ENCODE results near the gene ADGRL2. TPM values are rescaled to one million over a fixed set of nuclear protein-coding genes. Genes with fewer than 3 reads are reported as not detected.

Gene ADGRL2
- total and polyA plus RNA-seq, 2 of the 4 experiments (the other 2 are of a cell fraction) = 17.0 to 42.7 TPM

DNA sequence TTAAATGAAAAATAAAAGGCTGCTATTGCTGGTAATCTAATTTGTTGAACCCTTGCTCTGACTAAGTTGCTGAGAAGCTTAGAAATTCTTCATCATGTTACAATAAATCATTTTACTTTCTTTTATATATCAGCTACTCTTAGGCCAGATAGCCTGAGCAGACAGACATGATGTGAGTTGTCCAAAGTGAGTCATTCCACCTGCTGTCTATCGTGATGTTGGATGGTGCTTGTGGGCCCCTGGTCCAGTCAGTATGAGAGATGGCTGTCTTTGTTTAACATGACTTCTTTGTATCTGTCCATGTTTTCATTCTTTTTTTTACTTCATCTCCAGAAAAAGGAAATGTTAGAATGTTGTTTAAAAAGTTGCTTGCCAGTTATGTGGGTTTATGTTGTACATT lies 188.8 kb downstream of the ADGRL2 start:
- TF ChIP-seq, protein P1, sequence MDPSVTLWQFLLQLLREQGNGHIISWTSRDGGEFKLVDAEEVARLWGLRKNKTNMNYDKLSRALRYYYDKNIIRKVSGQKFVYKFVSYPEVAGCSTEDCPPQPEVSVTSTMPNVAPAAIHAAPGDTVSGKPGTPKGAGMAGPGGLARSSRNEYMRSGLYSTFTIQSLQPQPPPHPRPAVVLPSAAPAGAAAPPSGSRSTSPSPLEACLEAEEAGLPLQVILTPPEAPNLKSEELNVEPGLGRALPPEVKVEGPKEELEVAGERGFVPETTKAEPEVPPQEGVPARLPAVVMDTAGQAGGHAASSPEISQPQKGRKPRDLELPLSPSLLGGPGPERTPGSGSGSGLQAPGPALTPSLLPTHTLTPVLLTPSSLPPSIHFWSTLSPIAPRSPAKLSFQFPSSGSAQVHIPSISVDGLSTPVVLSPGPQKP (IDR thresholded peaks at IDR 0.05; ENCODE audit: borderline replicate concordance, low read depth, low read length) = no peak
- no peak for TF ChIP-seq MAFK (IDR thresholded peaks at IDR 0.05; ENCODE audit: low read depth, low read length)
- TF ChIP-seq CEBPB (IDR thresholded peaks at IDR 0.05; ENCODE audit: low read depth, low read length) = no peak
- TF ChIP-seq, protein P2, sequence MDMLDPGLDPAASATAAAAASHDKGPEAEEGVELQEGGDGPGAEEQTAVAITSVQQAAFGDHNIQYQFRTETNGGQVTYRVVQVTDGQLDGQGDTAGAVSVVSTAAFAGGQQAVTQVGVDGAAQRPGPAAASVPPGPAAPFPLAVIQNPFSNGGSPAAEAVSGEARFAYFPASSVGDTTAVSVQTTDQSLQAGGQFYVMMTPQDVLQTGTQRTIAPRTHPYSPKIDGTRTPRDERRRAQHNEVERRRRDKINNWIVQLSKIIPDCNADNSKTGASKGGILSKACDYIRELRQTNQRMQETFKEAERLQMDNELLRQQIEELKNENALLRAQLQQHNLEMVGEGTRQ (IDR thresholded peaks at IDR 0.05; ENCODE audit: low read depth, low read length) = no peak
- TF ChIP-seq MXI1 (IDR thresholded peaks at IDR 0.05; ENCODE audit: borderline replicate concordance, low read depth, low read length) = no peak
- no peak for TF ChIP-seq FOS (IDR thresholded peaks at IDR 0.05; ENCODE audit: low read depth, low read length)
- TF ChIP-seq RAD21 (IDR thresholded peaks at IDR 0.05; ENCODE audit: low read length) = no peak
- TF ChIP-seq, protein P3, sequence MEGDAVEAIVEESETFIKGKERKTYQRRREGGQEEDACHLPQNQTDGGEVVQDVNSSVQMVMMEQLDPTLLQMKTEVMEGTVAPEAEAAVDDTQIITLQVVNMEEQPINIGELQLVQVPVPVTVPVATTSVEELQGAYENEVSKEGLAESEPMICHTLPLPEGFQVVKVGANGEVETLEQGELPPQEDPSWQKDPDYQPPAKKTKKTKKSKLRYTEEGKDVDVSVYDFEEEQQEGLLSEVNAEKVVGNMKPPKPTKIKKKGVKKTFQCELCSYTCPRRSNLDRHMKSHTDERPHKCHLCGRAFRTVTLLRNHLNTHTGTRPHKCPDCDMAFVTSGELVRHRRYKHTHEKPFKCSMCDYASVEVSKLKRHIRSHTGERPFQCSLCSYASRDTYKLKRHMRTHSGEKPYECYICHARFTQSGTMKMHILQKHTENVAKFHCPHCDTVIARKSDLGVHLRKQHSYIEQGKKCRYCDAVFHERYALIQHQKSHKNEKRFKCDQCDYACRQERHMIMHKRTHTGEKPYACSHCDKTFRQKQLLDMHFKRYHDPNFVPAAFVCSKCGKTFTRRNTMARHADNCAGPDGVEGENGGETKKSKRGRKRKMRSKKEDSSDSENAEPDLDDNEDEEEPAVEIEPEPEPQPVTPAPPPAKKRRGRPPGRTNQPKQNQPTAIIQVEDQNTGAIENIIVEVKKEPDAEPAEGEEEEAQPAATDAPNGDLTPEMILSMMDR (conservative IDR thresholded peaks at IDR 0.05; ENCODE audit: low read depth, low read length) = no peak
- no peak for TF ChIP-seq SMC3 (IDR thresholded peaks at IDR 0.05; ENCODE audit: low read depth, low read length)
- TF ChIP-seq RFX5 (IDR thresholded peaks at IDR 0.05; ENCODE audit: low read depth, low read length) = no peak
- no peak for TF ChIP-seq MAZ (IDR thresholded peaks at IDR 0.05; ENCODE audit: borderline replicate concordance, low read depth, low read length)
- TF ChIP-seq RCOR1 (IDR thresholded peaks at IDR 0.05; ENCODE audit: insufficient replicate concordance, low read length) = no peak
- no peak for TF ChIP-seq NFE2L2 (IDR thresholded peaks at IDR 0.05; ENCODE audit: low read depth, low read length)
- TF ChIP-seq CHD1 (IDR thresholded peaks at IDR 0.05; ENCODE audit: low read depth, low read length) = no peak
- TF ChIP-seq POLR2A (IDR thresholded peaks at IDR 0.05; ENCODE audit: low read depth, low read length) = no peak
- H2BK15ac ChIP-seq (ENCODE audit: low read depth, low read length) = no peak overlapping the region
- H4K91ac ChIP-seq (ENCODE audit: insufficient read depth, low read depth, low read length) = no peak overlapping the region
- no peak overlapping the region for H3K9ac ChIP-seq (ENCODE audit: low read depth, low read length)
- intact Hi-C loops (cut with micrococcal nuclease) (no loop called here), in situ Hi-C loops (cut with MboI; ENCODE audit: low sequenced_read_pairs) (no loop called here), dilution Hi-C loops (cut with HindIII; ENCODE audit: low sequenced_read_pairs, unreplicated experiment) (no loop called here)
- H3K79me1 ChIP-seq (ENCODE audit: low read depth in 1 of 2, low read length in 2 of 2) = no peaks in the 10 kb centered on the region
- no peak overlapping the region for H3K56ac ChIP-seq (ENCODE audit: extremely low read depth, insufficient read depth, low read length)
- no peaks in the 10 kb centered on the region for H3K9me1 ChIP-seq (ENCODE audit: insufficient read depth, low read length)
- no peak overlapping the region for H2AFZ ChIP-seq (replicated peaks; ENCODE audit: low read length, poor library complexity)
- no peak overlapping the region for H3K18ac ChIP-seq (ENCODE audit: low read depth, low read length)
- POLR2A ChIA-PET (ENCODE audit: unreplicated experiment) = no interaction called here
- no peaks in the 10 kb centered on the region for H4K20me1 ChIP-seq (ENCODE audit: insufficient read depth, low read length)
- H3K4me3 ChIP-seq (ENCODE audit: insufficient read depth, low read depth, low read length) = no peak overlapping the region
- no peak overlapping the region for H4K8ac ChIP-seq (ENCODE audit: low read depth in 2 of 2, low read length in 2 of 2)
- no peak overlapping the region for H3K14ac ChIP-seq (replicated peaks; ENCODE audit: low read depth, low read length)
- H3K4me2 ChIP-seq (ENCODE audit: low read depth, low read length) = no peak overlapping the region
- H2AK9ac ChIP-seq (replicated peaks; ENCODE audit: low read depth, low read length, poor library complexity) = no peak overlapping the region
- no peaks in the 10 kb centered on the region for H3K4me1 ChIP-seq (ENCODE audit: control insufficient read depth, insufficient read depth, low read length)
- CTCF ChIA-PET = no interaction called here
- no peaks in the 10 kb centered on the region for H3K9me3 ChIP-seq (ENCODE audit: control insufficient read depth, insufficient read depth, low read length)
- no peak overlapping the region for H2BK20ac ChIP-seq (ENCODE audit: low read depth, low read length)
- H4K5ac ChIP-seq (ENCODE audit: low read depth, low read length) = no peak overlapping the region
- H3K36me3 ChIP-seq (ENCODE audit: control insufficient read depth, insufficient read depth, low read length) = peaks cover 2% of the 10 kb centered on the region; the same call in 1 of the 2 replicates
- no peak overlapping the region for H3K23ac ChIP-seq (ENCODE audit: low read depth, low read length)
- no peak overlapping the region for H2BK120ac ChIP-seq (ENCODE audit: low read depth, low read length)
- DNase-seq (peak; percentile 0), ATAC-seq (ENCODE audit: low read depth) (no peak)
- no CpG with 5 or more reads among the region's 1 CpG for WGBS, 2 experiments (ENCODE audit: extremely low coverage in 2 of 2, insufficient read length in 1 of 2)
- H2BK5ac ChIP-seq (ENCODE audit: low read depth, low read length, poor library complexity, severe bottlenecking) = no peak overlapping the region
- no peak overlapping the region for H2AK5ac ChIP-seq (ENCODE audit: low read depth, low read length)
- H3K4ac ChIP-seq (ENCODE audit: low read depth, low read length) = no peak overlapping the region
- BruUV-seq (replicated peaks) = no TSS peak
- H3K27ac ChIP-seq (ENCODE audit: insufficient read depth, low read length) = no peak overlapping the region
- H3K27me3 ChIP-seq (ENCODE audit: control insufficient read depth, insufficient read depth, low read length) = no peaks in the 10 kb centered on the region

All from IMR-90 (cell line).